ENCODE data around the gene SERPINB1. TPM values are rescaled to one million over a fixed set of nuclear protein-coding genes. Genes with fewer than 3 reads are reported as not detected.
"Not testable (repeated sequence)": the region's sequence is repeated elsewhere in the genome, so short reads cannot be mapped to it uniquely, and the experiment has no call there.

The SERPINB1 gene
- 225 and 247 TPM in 2 replicates for total RNA-seq (2014; rRNA removed; shearing (Covaris generic))
- polyA plus RNA-seq (2014; cell fraction: nucleus; rRNA removed) = 81.5 and 84.6 TPM in 2 replicates

DNA sequence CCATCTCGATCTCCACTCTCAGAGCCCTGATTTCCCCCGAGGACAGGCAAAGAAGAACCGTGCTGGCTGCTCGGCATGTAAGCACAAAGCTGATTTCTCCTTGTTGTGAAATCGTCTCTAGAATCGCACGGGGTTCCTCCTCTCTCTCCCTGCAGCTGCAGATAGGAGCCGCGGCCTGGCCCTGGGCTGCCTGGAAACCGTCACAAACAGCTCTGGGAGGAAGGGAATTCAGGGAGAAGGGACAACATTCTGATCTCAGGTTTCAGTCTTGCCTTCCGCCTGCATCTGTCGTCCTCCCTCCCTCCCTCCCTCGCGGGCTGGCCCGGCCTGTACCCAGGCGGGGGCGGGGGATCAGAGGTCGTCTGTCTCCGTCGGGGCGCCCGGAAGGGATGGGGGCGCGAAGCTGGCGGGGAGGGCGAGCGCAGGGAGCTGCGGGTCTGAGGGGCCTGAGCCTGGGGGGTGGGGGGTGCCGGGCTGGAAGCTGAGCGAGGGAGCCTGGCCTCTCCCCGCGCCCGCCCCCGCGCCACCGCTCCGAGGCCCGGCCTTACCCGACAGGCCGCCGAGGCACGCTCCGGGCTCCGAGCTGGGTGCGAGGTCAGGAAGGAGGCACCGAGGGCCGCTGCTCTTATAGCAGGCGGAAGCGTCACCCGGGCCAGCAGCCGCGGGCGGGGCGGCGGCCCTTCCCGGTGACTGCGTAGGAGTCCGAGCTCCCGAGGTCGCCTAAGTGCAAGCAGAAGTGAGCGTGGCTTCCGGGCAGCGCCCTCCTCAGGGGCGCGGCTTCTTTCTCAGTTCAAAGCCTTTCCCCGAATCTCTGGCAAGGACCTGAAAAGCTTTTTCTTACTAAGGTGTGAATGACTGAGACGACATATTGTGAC, at the start of gene SERPINB1:
Gene SERPINB1 (minus strand): TSS at position 600 of the 875 bp plus-strand sequence. CDS start 1,277 bp downstream, outside the sequence.
- DNase-seq (ENCODE audit: extremely low read depth, low read depth) = peak; percentile 82

DNA sequence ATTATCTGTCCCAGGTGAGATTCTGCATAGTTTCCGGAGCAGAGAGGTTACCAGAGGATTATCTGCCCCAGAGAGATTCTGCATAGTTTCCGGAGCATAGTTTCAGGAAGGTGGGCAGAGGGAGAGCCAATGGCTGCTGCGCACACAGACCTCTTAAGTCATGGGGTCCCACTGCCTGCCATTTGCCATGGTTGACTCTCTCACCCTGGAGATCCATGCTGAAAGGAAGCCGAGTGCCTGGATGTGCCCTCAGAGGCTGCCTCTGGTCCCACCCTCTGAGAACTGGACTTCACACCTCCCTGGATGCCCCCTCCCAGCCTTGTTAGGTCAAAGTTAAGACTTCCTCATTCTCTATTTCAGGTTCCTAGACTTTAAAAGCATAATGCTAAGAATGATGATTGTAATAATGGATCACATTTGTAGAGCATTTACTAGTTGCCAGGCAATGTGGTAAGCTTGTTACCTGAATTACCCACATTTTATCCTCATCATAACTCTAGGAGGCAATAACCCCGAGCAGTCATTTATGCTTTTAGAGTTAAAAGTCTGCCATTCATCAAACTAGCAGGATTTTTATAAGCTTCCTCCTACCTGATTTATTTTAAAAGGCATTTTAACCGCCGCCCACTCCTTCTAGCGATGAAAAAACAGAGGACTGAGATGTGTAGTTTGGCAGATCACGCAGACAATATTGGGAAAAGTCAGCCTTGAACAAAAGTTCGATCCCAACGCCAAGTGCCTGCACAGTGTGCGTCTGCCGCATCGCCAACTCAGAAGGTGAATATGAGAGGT, 49.5 kb upstream of the SERPINB1 start:
- no peak for DNase-seq (ENCODE audit: extremely low read depth, low read depth)

DNA sequence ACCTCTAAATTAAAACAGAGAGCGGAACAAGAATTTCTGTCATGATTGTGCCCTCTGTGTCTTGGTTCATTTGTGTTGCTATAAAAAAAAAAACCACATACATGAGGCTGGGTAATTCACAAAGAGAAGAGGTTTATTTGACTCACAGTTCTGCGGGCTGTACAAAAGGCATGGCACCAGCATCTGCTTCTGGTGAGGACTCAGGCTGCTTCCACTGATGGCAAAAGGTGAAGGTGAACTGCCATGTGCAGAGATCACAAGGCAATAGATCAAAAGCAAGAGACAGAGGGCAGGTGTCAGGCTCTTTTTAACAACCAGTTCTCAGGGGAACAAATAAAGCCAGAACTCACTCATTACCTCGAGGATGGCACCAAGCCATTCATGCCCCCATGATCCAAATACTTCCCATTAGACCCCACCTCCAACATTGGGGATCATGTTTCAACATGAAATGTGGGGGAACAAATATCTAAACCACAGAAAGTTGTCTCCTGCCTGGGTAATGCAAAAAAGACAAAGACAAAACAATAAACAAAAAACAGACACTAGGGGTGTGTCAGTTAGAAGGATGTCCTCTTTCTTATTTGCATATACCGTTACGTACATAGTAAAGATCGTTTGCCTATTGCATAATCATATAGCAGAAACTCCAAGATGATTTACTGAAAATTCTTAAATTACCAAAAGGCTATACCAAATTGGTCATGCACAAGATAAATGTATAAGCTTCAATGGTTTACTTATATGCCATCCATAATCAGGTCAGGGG, 44.5 kb upstream of the SERPINB1 start:
- no peak for DNase-seq (ENCODE audit: extremely low read depth, low read depth)

DNA sequence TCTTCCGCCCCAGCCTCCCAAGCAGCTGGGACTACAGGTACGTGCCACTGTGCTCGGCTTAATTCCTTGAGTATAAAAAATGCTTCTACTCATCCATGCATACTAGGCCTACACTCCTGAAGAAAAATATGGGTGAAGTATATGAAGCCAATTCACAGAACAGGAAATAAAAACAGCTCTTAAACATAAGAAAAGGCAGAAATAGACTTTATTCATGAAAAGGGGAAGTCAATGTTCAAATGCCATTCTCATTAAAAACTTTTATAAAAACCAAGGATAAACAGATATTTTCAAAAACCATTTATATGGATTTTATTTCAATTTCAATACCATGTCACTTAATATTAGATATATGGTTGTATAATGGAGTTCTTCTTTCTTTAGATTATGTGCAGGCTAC, 43.1 kb upstream of the SERPINB1 start:
- no peak for DNase-seq (ENCODE audit: extremely low read depth, low read depth)

DNA sequence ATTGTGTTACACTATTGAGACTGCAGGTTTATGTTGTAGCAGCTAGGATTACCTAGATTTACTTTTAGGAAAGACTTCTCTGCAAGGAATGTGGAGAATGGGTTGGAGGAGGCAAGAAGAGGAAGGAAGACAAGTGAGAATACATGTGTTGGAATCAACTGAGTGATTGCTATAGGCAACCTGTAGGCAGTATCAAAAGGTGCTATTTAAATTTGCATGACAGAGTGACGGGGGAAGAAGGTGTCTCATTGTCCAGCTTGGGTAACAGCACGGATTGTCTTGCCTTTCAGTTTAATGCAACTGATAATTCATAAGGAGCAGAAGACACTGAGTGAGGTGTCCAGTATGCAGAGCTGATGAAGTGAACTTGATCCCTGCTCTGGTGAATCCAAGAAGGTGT, 42.0 kb upstream of the SERPINB1 start:
- DNase-seq (ENCODE audit: extremely low read depth, low read depth) = no peak

GRCh38 chr6:2881423-2881822, 39.8 kb upstream of the SERPINB1 start:
- no peak for DNase-seq (ENCODE audit: extremely low read depth, low read depth)

DNA sequence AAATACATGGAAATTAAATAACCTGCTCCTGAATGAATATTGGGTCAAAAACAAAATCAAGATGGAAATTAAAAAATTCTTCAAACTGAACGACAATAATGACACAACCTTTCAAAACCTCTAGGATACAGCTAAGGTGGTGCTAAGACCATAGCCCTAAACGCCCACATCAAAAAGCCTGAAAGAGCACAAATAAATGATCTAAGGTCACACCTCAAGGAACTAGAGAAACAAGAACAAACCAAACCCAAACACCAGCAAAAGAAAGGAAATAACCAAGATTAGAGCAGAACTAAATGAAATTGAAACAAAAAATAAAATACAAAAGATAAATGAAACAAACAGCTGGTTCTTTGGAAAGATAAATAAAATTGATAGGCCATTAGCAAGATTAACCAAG, 38.5 kb upstream of the SERPINB1 start:
- not testable (repeated sequence) for DNase-seq (ENCODE audit: extremely low read depth, low read depth)

DNA sequence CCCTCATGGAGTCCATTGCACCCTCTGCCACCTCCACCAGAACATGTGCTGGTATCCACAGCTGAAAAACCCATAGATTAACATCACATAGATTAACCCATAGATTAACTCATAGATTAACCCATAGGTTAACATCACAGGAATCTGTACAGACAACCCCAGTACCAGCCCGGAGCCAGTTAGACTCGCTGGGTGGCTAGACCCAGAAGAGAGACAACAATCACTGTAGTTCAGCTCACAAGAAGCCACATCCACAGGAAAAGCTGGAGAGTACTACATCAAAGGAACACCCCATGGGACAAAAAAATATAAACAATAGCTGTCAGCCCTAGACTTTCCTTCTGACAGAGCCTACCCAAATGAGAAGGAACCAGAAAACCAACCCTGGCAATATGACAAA, 36.3 kb upstream of the SERPINB1 start:
- DNase-seq (ENCODE audit: extremely low read depth, low read depth) = no peak

GRCh38 chr6:2877057-2877882, 35.6 kb upstream of the SERPINB1 start:
- DNase-seq (ENCODE audit: extremely low read depth, low read depth) = peak; percentile 76

DNA sequence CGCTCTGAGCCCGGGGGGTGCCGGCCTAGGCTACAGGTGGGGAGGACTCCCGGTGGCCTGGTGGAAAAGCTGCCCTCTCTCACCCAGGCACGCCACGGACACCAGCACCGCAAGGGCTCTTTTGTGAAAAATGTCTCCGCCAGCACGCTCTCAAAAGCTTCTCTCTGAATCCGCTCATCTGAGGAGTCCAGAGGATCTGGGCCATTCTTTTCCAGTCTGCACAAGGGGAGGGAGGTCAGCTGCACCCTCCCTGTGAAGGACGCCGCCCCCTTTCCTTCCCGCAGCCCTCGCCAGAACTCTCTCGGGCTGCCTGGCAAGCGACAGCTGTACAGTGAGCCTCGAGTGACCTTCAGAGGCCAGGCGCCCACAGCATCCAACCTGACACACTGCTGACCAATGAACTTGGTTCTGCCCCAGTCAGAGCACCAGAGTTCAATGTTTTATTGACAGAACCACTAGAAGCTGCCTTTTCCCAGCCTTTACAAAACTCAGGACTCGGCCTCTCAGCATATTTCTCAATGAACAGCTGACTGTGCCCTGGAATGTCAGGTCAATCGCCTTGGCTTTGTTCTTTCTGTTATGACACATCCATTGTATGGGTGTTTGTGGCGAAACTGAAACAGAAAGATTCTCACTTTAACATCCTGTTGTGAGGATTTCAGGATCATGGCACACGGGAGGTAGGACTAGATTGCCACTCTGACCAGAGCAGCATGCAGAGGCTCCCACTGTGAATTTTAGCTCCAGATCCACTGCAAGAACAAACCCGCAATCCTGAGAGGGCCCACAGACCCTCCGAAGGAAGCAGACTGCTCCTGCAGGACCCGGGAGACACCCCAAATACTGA, 34.8 kb upstream of the SERPINB1 start:
- peak; percentile 59 for DNase-seq (ENCODE audit: extremely low read depth, low read depth)

GRCh38 chr6:2875359-2876191, 33.9 kb upstream of the SERPINB1 start:
- DNase-seq (ENCODE audit: extremely low read depth, low read depth) = no peak

GRCh38 chr6:2873643-2874042, 32.0 kb upstream of the SERPINB1 start:
- DNase-seq (ENCODE audit: extremely low read depth, low read depth) = no peak

- no peak for DNase-seq (ENCODE audit: extremely low read depth, low read depth)
These were observed 31.0 kb upstream of the SERPINB1 start for GRCh38 chr6:2872423-2873358.

DNA sequence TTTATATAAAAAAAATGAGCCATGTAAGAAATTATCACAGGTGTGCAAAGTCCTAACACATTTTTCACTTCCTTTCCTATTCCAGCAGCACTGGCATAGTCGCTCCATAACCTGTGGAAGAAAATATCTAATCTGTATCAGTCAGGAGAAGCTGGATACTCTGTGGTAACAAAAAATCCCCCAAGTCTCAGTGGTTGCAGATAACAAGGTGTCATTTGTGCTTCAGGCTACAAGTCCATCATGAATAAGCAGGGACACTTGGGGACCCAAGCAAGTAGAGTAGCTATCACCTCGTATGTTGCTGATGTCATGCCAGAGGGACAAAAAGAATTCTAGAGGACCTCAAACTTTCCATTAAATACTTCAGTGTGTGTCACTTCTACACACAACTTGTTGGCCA, 30.3 kb upstream of the SERPINB1 start:
- DNase-seq (ENCODE audit: extremely low read depth, low read depth) = no peak

GRCh38 chr6:2871102-2871501, 29.4 kb upstream of the SERPINB1 start:
- no peak for DNase-seq (ENCODE audit: extremely low read depth, low read depth)

GRCh38 chr6:2870046-2870636, 28.5 kb upstream of the SERPINB1 start:
- no peak for DNase-seq (ENCODE audit: extremely low read depth, low read depth)

DNA sequence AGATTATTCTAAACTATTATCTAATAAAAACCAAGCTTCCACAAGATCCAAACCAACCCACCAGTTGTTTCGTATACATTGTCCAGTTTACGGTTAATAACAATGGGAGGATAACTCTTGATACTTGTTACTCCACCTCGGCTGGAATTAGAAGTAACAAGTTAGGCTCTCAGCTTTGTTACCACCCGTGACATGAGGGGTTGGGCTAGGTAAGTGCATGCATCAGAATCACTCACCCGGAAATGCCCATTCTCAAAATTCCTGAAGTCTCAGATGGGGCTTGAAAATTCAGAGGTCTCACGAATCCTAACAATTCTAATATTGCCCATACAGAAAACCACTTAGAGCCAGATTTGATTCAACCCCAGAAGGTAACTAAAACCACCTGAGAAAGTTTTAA, 27.0 kb upstream of the SERPINB1 start:
- no peak for DNase-seq (ENCODE audit: extremely low read depth, low read depth)

Data from NCI-H460 (cell line).